Lung (tissue), 12 donors: ENCODE results near the gene SIX1. TPM values are rescaled to one million over a fixed set of nuclear protein-coding genes. Genes with fewer than 3 reads are reported as not detected.

Source experiments
- ATAC-seq: fragments of 200-7000 bp; cut with Tn5 transposase; one replicate; pipeline ENCODE4 v1.9.1; 2020; ENCODE audit warnings: moderate number of reproducible peaks; ENCODE audit not compliant: insufficient read depth, low FRiP score
- DNase-seq, 3 donors: peaks; one replicate each; pipeline ENCODE4 v3.0.0-alpha.2; 2013 to 2017
- H3K27ac ChIP-seq, 2 donors: one replicate each; pipeline ENCODE4 v1.5.1; 2013; ENCODE audit warnings: mild to moderate bottlenecking in 2 of 2, moderate library complexity in 2 of 2, control low read depth in 1 of 2, inconsistent platforms in 1 of 2, low read depth in 1 of 2, low read length in 1 of 2
- H3K27me3 ChIP-seq, 3 donors: one replicate each; pipeline ENCODE4 v1.5.1; 2013; ENCODE audit warnings: low read length in 2 of 3; ENCODE audit not compliant: control insufficient read depth in 3 of 3, insufficient read depth in 3 of 3
- H3K36me3 ChIP-seq, 4 donors: one replicate each; pipeline ENCODE4 v1.5.1; 2013; ENCODE audit warnings: low read length in 4 of 4, mild to moderate bottlenecking in 1 of 4, moderate library complexity in 1 of 4; ENCODE audit not compliant: control insufficient read depth in 4 of 4, insufficient read depth in 4 of 4
- H3K4me1 ChIP-seq, 5 donors: one replicate each; pipeline ENCODE4 v1.5.1; 2013; ENCODE audit warnings: low read length in 5 of 5, mild to moderate bottlenecking in 2 of 5, moderate library complexity in 1 of 5; ENCODE audit not compliant: control insufficient read depth in 5 of 5, insufficient read depth in 5 of 5
- H3K4me3 ChIP-seq: one replicate; pipeline ENCODE4 v1.5.1; 2013; ENCODE audit warnings: mild to moderate bottlenecking, control low read depth, moderate library complexity
- H3K9ac ChIP-seq, 2 donors: one replicate each; pipeline ENCODE4 v1.5.1; 2013; ENCODE audit warnings: low read length in 2 of 2, control low read depth in 1 of 2; ENCODE audit not compliant: insufficient read depth in 1 of 2
- H3K9me3 ChIP-seq, 4 donors: one replicate each; pipeline ENCODE4 v1.5.1; 2013; ENCODE audit warnings: low read length in 3 of 4, mild to moderate bottlenecking in 1 of 4, moderate library complexity in 1 of 4; ENCODE audit not compliant: control insufficient read depth in 4 of 4, insufficient read depth in 3 of 4
- whole genome bisulfite sequencing, 2 donors: extraction: QIAGEN DNeasy Blood & Tissue Kit; methylation state at CpG; one replicate each; pipeline ENCODE4 v1.1.7; 2013; 5-methylcytosine and 5-hydroxymethylcytosine counted together
- polyA plus RNA-seq, 2 donors: library from polyadenylated mRNA; stranded (reverse); fragments of 200-250 nt; gene quantifications; one replicate each; pipeline ENCODE4 v1.2.1, GENCODE V29; 2013
- total RNA-seq, 2 donors: library from RNA; depleted of rRNA in 1 of 2; stranded (reverse); fragments of >200 nt in 1 of 2; gene quantifications; one replicate each; pipeline ENCODE4 v1.2.1, GENCODE V29; 2014 to 2021
- TF ChIP-seq, protein P1 (sequence below): IDR thresholded peaks from 2 replicates; pipeline ENCODE4 v1.5.1; 2012; ENCODE audit warnings: mild to moderate bottlenecking; ENCODE audit errors: control extremely low read depth, extremely low read depth
- donor health status: control.
- donor health status: control.
- donor health status: Bipolar disorder and iron deficiency.
- donor health status: healthy.
- donor health status: DM: yes; HTN: yes; CAD: no.

Gene SIX1
- total and polyA plus RNA-seq, 4 donors, result 2.1 to 5.9 (median 3.8) TPM

DNA sequence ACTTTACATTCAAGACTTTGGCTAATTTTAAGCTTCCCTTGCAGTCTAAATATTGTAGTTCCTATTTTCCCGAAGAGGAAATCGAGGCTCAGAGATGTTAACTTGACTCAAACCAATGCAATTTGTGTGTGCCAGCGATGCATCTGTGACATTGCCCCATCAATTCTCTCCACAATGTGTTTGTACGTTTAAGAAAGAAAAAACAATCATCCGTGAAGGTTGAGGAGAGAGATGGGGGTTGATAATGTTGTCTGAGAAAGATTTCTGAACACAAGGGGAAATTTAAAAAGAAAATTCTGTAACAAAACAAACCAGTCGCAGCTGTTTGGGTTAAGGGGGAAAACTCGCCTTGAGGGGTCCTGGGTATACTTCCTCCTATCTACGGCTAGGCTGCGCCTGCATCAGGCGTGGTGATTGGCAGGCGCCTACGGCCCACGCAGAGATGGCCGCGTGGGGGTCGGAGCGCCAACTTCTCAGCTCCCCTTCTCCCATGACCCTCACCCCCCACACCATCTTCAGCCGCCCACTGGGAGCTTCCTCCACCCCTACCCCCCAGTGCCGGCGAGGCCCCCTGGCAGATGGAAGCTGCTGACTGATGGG, 12.3 kb downstream of the SIX1 start:
- TF ChIP-seq, protein P1, sequence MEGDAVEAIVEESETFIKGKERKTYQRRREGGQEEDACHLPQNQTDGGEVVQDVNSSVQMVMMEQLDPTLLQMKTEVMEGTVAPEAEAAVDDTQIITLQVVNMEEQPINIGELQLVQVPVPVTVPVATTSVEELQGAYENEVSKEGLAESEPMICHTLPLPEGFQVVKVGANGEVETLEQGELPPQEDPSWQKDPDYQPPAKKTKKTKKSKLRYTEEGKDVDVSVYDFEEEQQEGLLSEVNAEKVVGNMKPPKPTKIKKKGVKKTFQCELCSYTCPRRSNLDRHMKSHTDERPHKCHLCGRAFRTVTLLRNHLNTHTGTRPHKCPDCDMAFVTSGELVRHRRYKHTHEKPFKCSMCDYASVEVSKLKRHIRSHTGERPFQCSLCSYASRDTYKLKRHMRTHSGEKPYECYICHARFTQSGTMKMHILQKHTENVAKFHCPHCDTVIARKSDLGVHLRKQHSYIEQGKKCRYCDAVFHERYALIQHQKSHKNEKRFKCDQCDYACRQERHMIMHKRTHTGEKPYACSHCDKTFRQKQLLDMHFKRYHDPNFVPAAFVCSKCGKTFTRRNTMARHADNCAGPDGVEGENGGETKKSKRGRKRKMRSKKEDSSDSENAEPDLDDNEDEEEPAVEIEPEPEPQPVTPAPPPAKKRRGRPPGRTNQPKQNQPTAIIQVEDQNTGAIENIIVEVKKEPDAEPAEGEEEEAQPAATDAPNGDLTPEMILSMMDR, result no peak
- 25 to 43% methylated on average over 20 of the region's 20 CpGs for WGBS, 2 donors
- H3K9ac ChIP-seq, result no peak overlapping the region
- H3K9me3 ChIP-seq, result peaks cover 0 to 6% (median 0%) of the 10 kb centered on the region in 4 donors
- no peak overlapping the region for H3K27ac ChIP-seq
- peaks cover 0 to 7% (median 0%) of the 10 kb centered on the region in 5 donors for H3K4me1 ChIP-seq
- ATAC-seq (no peak), DNase-seq (no peak)
- no peak overlapping the region for H3K4me3 ChIP-seq
- no peaks in the 10 kb centered on the region for H3K36me3 ChIP-seq
- H3K27me3 ChIP-seq, result peaks cover 2 to 53% (median 49%) of the 10 kb centered on the region in 3 donors

DNA sequence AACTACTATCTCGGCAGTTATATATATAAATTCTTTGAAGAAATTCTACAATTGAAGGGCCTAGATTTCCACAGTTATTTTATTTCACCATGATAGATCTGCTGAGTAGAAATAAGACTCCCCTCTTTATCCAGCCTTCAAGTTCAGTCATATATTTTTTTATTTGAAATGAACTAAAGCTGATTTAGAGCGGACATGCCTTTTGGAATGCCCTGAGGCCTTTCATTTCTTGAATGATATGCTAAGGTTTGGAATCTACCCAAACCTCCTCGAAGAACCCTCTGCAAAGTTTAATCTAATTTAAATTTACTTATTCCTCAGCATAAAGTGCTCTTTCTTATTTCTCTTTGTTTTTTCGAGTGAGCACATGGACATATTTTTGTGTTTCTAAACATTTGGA, 15.1 kb downstream of the SIX1 start:
- ATAC-seq (no peak), DNase-seq (no peak)
- Histone ChIP-seq H3K9ac (no peak overlapping the region), H3K27me3 (peaks cover 0 to 25% (median 22%) of the 10 kb centered on the region in 3 donors), H3K36me3 (no peaks in the 10 kb centered on the region), H3K4me1 (peaks cover 0 to 3% (median 0%) of the 10 kb centered on the region in 5 donors), H3K27ac (no peak overlapping the region), H3K9me3 (peaks cover 0 to 3% (median 0%) of the 10 kb centered on the region in 4 donors), H3K4me3 (no peak overlapping the region)
- 81 to 86% methylated on average over 4 of the region's 4 CpGs for WGBS, 2 donors
- TF ChIP-seq, protein P1, result no peak

DNA sequence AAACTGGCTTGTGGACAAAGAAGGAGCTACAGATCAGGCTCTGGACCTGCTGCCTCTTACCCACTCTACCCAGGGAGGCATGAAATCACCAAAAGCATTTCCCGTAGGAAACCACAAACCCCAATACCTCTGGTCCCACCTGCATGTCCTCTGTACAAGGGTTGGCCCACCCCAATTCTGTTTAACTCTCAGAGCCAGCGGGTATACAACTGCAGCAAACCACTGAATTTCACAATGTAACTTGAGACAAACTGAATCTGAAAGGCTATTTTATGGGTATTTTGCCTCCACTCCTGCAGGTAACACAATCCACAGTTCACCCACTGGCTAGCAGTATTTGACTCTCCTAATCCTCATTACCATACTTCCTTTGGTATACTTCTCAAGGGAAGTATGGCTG, 16.5 kb downstream of the SIX1 start:
- DNase-seq, result no peak
- Histone ChIP-seq H3K9ac (no peak overlapping the region), H3K36me3 (no peaks in the 10 kb centered on the region), H3K9me3 (peaks cover 0 to 3% (median 0%) of the 10 kb centered on the region in 4 donors), H3K27me3 (peaks cover 0 to 14% (median 11%) of the 10 kb centered on the region in 3 donors), H3K27ac (no peak overlapping the region), H3K4me3 (no peak overlapping the region), H3K4me1 (peaks cover 0 to under 1% (median 0%) of the 10 kb centered on the region in 5 donors)
- TF ChIP-seq, protein P1, result no peak
- 39 to 62% methylated on average over 2 of the region's 2 CpGs for WGBS, 2 donors
- ATAC-seq, result no peak
